GM18520 (cell line): ENCODE measurements around the gene PAPPA2.

Experiments
- ATAC-seq: cut with Tn5 transposase; IDR thresholded peaks from one replicate; pipeline ENCODE4 v1.9.1; 2021; ENCODE audit not compliant: unreplicated experiment

PAPPA2 gene

DNA sequence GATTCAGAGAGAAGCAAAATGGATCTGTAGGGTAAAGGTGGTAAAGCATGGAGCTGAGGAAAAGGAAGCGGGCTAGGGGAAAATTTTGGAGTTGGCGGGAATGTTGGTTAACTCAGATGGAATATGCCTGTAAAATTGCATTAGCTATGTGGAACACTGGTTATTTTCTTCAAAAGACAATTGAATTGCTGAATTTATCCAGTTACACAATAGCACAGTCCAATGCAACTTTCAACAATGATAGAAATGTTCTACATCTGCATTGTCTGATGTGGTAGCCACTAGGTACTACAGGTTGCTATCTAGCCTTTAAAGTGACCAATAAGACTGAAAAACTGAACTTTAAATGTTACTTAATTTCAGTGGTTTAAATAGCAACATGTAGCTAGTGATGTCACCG is 386.3 kb downstream of the PAPPA2 start:
- ATAC-seq = no peak

DNA sequence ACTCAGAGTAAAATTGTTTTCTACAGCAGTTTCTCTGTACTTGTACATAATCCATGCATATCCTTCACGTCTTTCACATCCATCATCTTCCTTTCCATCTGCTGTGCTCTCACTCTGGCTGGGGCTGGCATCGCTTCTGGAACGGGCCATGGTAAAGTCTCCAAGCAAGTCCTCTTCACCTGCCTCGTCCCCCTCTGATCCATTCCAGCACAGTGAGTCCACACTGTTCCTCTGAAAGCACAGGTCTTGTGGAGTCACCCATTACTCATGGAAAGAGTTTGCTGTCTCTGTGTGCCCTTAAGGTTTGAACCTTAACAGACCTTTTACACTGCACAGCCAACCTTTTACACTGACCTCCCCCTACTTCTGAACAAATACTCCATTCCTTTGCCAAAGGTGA is 387.9 kb downstream of the PAPPA2 start:
- no peak for ATAC-seq

GRCh38 chr1:176852124-176852523 is 389.1 kb downstream of the PAPPA2 start:
- no peak for ATAC-seq

DNA sequence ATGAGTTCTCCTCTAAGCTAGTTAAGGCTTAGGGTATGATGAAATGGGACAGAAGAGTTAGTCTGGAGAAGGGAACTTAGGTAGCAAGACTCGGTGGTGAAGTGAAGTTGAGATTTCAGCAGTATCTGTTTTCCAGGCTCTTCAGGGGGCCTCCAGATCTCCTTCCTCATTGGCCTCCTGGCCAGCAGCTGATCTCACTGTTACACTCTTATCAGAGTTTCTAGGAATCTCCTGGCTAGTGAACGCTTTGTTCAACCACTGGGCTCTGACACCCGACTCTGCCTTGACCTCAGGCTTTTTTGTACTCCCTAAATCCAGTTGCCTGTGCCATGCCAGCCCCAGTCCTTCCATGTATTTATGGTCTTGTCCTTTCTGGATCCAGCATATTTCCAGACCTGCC is 390.5 kb downstream of the PAPPA2 start:
- no peak for ATAC-seq

DNA sequence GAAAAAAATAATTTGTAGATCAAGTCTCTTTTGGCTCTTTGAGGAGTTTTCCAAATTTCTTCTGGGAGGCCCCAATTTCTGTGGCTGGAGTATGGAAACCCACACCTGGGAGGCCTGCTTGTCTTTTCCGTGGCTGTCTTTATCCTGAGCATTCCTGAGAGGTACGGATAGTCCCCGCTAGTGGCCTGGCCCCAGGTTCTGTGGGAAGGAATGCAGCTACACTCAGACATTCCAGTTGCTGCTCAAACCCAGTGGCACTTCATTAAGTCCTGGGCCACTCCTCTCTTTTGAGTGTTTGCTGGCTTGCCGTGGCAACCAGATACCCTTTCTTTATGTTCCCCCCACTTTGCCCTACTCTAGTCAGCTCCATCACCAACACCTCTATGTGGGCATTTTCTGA is 391.1 kb downstream of the PAPPA2 start:
- no peak for ATAC-seq

DNA sequence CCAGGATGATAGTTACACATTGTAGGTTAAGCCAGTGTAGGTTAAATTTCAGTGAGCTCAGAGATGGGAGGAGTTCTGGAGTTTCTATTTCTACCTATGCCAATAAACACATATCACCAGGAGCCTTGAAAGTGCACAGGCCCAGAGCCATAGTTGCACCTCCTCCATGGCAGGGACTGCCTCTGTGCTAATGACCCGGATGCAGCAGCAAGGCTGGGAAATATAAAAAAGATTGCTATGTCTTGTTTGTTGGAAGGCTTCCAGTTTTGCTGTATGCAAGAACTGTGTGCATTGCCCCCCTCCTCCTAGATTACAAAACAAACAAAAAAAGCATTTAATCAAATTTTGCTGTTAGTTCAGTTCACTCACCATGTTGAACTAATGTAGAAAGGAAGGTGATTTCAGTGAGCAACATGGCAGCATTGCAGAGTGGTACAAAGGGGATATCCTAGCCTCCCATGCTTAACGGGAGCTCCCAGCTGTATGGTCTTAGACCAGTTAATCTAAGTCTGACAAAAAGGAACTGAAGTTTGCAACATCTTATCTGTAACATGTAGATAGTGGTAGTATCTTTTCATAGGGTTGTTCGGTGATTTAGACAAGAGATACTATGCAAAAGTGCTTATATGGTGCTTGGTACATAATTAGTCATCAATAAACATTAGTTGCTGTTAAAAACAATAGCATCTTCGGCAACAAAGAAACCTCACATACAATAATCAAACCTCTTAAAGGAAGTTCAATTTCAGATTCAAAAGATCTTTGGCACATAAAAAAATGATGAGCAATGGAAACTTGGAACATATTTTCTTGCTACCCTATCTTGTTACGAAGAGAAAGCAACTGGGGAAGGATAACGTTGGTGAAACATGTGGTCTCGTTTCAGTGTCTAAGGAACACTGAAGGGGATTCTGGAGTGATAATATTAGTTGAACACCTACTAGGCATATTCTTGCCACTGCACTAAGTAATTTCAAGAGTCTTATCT is 392.1 kb downstream of the PAPPA2 start:
- no peak for ATAC-seq

- no peak for ATAC-seq
Measured at GRCh38 chr1:176857632-176858031, 394.7 kb downstream of the PAPPA2 start.

DNA sequence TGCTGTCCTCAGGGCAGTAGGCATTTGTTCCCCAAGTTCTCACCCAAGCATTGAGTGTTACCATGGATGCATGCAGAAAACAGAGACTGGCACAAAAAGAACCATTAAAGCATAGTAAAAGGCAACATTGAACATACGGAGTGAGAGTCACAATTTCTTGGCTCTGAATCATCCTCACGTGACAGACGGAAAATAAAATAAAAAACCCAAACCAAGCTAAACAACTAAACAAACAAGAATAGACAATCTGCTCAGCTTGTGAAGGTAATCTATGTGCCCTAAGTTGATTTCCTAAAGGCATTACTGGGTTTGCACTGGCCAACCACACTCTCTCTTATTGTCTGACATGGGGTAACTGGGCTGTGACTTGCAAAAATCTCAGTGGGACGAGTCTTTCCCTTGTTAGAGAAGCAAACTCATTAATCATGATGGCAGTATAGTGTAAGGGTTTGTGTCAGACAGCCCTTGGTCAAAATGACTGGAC is 395.5 kb downstream of the PAPPA2 start:
- no peak for ATAC-seq

GRCh38 chr1:176863613-176864012 is 400.6 kb downstream of the PAPPA2 start:
- no peak for ATAC-seq

DNA sequence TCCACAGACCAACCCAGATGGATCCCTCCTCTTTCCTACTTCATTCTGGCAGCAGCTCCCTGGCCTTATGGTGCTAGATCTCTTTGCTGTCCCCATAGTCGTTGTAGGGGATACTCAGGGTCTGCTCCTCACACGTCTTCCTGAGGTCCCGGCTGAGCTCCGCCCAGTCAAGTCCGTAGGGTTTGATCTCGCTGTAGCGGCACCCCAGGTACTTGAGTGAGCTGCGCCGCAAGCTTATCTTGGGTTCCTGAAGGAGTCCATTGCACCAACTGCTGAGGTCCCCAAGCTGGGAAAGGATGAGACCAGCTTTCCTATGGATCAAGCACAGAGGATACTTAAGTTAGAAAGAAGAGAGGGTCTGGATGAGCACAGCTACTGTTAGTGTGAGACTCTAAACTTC is 401.2 kb downstream of the PAPPA2 start:
- no peak for ATAC-seq

- no peak for ATAC-seq
Measured at GRCh38 chr1:176866011-176866714, 403.2 kb downstream of the PAPPA2 start.

- ATAC-seq = no peak
Measured at GRCh38 chr1:176869577-176869976, 406.6 kb downstream of the PAPPA2 start.

GRCh38 chr1:176876966-176877515 is 414.1 kb downstream of the PAPPA2 start:
- no peak for ATAC-seq

DNA sequence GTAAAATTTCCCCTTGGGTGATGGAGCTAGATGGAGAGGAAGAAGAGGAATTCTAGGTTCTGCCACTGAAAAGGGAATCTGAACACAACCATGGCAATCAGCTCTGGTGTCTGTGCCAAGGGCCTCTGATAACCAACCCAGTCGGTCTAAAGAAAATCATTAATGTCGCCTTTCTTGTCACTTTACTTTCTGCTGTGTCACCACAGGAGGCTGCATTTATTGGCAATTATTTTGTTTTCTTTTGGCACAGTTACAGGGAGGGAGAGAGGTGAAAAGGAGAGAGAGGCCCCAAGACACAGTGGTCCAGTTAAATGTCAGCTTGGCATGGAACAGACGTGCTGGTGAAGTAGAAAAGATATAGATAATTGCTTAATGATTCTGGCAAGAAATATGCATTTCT is 414.6 kb downstream of the PAPPA2 start:
- no peak for ATAC-seq

DNA sequence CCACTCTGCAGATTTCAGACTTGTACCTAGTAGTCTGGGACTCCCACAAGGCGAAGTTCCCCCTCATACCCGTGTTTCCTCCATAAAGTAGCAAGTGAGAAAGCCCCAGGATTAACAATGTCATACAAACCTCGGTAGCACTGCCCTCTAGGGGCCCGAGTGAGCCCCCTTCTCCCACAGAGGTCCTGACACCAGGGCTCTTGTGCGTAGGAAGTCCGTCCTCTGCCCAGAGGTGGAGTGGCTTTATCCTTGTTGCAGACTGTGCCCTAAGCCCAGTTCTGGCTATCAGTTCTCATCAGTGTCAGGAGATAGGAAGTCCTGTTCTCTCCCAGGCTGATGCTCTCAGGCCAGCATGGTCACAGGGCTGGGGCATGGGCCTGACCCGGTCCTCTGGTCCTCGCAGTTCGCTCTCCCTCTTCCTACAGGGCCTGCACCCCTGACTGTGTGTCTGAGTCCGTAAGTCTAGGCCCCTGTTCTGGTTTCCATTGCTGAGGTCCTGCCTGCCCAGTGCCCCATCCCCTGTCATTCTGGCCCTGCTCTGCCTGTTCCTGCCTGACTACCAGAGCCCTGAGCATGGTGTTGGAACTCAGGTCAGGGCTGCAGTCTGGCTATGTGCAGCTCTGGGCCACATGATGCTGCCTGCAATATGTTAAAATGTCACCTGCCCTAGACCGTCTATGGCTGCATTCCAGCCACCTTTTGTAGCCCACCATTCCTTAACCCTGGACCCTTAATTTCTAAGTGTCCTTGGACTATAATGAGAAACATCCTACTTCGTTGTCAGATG is 416.0 kb downstream of the PAPPA2 start:
- no peak for ATAC-seq

GRCh38 chr1:176879784-176880620 is 417.0 kb downstream of the PAPPA2 start:
- ATAC-seq = no peak

GRCh38 chr1:176880955-176881595 is 418.1 kb downstream of the PAPPA2 start:
- ATAC-seq = no peak

GRCh38 chr1:176884286-176884685 is 421.3 kb downstream of the PAPPA2 start:
- ATAC-seq = no peak

- no peak for ATAC-seq
Measured at GRCh38 chr1:176884911-176885310, 421.9 kb downstream of the PAPPA2 start.

DNA sequence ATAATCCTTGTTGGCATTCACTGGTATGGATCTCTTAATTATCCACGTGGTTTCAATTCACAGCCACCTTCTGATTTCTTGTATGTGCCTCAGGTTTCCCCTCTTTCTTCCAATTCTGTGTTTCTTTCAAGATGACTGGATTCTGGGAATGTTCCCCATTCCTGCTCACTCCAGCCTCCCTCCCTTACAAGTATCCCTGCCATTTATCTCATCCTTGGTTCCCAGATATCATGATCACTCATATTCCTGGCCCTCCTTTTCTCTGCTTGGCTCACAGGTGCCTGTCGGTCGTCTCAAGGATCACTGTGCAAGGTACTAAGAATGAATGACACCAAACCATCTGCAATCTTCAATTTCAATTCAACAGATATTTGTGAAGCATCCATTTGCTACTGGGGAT is 422.4 kb downstream of the PAPPA2 start:
- no peak for ATAC-seq
